Breast epithelium (tissue), 3 donors: Measurements from ENCODE around the gene FETUB.

Source experiments
- CTCF ChIP-seq, 3 donors: fragments of 450-650 bp; IDR thresholded peaks; one replicate each; pipeline ENCODE4 v1.5.1; 2016 to 2017; ENCODE audit warnings: antibody characterized with exemption in 3 of 3, mild to moderate bottlenecking in 3 of 3, moderate library complexity in 3 of 3
- POLR2A ChIP-seq: fragments of 450-650 bp; IDR thresholded peaks from one replicate; pipeline ENCODE4 v1.6.1; 2016; ENCODE audit warnings: antibody characterized with exemption, mild to moderate bottlenecking, moderate library complexity
- POLR2AphosphoS5 ChIP-seq, 3 donors: sonication (generic); formaldehyde crosslinking; IDR thresholded peaks; one replicate each; pipeline ENCODE4 v1.6.1; 2017; ENCODE audit warnings: antibody characterized with exemption in 3 of 3

DNA sequence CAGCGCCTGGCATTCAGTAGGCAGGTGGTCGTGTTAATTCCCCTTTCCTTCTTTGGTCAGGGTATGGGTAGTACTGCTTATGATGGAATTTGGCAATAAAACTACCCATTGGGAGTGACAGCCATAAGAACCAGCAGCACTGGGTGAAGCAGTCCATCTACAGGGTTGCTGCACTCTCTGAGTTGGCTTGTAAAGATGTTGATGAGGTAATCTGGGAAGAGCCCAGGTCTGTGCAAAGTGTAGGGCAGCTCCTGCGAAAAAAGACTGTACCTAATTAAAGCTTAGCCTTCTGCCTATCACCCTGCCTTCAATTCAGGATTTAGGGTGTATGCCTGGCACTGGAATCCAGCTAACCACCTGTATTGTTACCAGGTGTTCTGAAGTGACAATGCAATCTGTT, 4.7 kb upstream of the FETUB start:
- TF ChIP-seq CTCF (IDR thresholded peaks at IDR 0.05) = no peak
- TF ChIP-seq POLR2AphosphoS5 (IDR thresholded peaks at IDR 0.05) = no peak
- TF ChIP-seq POLR2A = no peak
